VCaP (cell line): ENCODE results near the gene BAHD1.

ENCODE experiments used
- H3K27ac ChIP-seq: fragments of 450-650 bp; 2 replicates; pipeline ENCODE4 v1.5.1; 2017
- TF ChIP-seq, protein P1 (sequence below): fragments of 450-650 bp; conservative IDR thresholded peaks from 2 replicates; pipeline ENCODE4 v1.5.1; 2017; ENCODE audit warnings: mild to moderate bottlenecking, moderate library complexity

Gene BAHD1

DNA sequence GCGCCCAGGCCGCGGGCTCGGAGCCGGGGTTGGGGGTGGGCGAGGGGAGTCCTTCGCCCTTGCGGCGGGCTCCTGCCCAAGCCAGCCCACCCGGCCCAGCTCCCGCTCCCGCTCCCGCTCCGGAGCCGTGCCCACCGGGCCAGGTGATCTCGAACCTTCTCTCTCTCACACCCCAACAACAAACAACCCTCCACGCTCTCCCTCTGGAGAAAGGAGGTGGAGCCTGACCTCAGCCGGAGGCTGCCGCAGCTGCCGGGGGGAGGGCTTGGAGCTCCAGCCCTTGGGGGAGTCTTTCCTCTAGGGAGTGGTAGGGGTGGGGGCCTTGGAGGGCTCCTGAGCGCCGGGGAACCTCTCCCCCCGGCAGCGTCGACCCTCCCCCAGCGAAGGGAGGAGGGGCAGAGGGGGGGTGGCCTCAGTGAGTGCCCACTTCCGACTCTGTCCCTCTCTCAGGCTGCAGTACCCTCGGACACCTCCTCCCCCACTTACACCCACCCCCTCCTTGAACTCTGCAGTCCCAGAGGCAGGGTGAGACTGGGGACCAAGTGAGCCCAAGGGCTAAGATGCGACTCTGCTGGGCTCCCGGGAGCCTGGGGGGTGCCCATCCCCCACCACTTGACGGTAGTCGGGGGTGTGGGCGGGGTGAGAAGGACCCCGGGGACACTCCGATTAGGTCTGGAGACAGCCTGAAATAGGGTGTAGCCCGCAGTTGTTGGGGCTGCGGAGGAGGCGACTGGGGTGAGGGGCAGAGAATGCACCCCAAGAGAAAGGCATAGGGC lies 4.4 kb upstream of the BAHD1 start:
- H3K27ac ChIP-seq: peak overlapping the region; percentile 56; the same call in 1 of the 2 replicates
- TF ChIP-seq, protein P1, sequence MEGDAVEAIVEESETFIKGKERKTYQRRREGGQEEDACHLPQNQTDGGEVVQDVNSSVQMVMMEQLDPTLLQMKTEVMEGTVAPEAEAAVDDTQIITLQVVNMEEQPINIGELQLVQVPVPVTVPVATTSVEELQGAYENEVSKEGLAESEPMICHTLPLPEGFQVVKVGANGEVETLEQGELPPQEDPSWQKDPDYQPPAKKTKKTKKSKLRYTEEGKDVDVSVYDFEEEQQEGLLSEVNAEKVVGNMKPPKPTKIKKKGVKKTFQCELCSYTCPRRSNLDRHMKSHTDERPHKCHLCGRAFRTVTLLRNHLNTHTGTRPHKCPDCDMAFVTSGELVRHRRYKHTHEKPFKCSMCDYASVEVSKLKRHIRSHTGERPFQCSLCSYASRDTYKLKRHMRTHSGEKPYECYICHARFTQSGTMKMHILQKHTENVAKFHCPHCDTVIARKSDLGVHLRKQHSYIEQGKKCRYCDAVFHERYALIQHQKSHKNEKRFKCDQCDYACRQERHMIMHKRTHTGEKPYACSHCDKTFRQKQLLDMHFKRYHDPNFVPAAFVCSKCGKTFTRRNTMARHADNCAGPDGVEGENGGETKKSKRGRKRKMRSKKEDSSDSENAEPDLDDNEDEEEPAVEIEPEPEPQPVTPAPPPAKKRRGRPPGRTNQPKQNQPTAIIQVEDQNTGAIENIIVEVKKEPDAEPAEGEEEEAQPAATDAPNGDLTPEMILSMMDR: no peak

DNA sequence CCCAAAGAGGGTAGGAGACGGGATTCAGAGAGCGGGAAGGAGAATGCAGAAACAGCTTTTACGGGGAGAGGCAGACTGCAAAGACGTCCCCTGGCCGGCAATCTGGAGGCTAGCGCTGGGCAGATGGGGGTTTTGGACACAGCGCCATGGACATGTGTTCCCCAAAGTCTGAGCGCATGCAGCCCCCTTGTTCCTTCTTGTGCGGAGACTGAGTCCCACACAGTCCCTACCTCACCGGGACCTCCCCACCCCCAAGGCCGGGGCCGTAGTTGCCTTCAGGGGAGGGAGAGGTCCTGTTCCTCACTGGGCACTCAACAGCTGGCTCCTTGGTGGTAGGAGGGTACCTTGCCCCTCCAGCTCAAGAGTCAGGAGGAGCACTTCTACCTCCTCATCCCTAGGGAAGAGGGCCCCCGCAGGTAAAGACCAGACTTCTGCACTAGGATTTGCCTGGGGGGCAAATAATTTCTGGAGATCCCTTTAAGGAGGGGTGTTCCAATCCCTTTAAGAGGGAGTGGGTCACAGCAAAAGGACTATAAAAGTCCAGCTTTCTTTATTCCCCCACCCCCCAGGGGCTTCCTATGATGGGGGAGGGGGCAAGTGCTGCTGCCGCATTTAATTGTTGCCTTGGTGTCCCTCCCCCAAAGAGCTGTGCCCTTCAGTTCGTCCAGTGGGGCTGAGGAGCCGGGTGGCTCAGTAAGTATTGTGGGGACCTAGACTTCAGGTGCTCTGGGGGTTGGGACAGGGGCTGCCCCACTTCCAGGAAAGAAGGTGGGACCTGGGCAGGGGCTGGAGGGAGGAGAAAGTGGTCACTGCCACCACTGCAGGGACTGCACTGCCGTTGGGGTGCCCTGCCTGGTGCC lies 3.6 kb upstream of the BAHD1 start:
- H3K27ac ChIP-seq: no peak overlapping the region; the same call in 1 of the 2 replicates
- TF ChIP-seq, protein P1: no peak

DNA sequence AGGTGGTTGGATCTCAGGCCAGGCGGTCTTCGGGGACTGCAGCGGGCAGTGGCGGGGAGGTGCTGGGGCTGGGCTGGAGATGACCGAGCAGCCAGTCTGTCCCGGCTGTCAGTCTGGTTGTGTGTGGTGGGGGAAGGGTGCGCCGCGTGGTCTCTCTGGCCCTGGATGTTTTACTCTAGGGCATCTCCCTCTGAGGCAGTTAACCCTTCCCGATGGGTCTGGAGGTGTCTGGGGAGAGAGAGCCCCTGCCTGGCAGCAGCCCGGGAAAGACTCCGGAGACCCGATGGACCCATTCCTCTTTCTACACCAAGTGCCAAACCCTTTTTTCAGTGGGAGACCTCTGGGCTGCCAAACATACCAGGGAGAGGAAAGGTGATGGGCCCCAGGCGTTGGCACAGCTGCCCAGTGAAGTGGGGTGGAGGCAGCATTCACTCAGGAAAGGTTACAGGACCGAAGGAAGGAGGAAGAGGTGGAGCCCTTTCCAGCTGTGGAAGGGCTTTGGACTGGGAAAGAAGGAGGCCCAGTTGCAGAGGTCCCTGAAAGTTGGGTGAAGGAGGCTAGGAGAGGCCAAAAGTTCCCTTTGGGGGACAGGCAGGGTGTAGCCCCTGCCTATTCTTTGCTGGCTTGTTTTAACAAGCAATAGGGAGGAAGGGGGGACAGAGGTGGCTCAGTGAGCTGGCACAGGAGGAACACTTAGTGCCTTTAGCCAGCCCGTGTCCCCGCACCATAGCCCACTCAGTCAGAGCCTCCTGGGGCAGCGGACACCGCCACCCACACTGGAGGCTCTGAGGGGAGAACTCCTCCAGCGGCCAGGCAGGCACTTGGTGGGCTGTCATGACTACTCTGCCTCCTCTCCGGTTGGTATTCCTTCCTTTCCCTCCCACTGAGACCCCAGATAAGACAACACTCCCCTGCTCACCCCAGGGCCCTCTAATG lies 2.7 kb upstream of the BAHD1 start:
- H3K27ac ChIP-seq: no peak overlapping the region
- TF ChIP-seq, protein P1: no peak

DNA sequence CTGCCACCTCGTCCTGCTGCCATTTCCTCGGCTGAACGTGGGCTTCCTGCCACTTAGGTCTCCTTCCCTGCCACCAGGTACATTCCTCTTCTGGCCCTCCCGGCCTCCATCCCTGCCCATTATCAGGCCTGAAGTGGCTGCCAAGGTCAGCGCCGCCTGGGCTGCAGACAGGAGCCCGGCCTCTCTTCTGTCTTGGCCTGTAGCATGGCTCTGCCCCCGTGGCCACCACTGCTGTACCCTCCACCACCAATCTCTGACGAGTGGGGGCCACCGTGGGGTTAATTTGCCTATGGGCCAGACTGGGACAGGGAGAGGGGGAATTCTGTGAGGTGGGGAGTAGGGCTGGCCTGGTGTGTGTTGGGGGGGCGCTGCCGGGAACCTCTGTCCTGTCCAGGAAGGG lies 2.0 kb upstream of the BAHD1 start:
- TF ChIP-seq, protein P1: no peak
- H3K27ac ChIP-seq: no peak overlapping the region

DNA sequence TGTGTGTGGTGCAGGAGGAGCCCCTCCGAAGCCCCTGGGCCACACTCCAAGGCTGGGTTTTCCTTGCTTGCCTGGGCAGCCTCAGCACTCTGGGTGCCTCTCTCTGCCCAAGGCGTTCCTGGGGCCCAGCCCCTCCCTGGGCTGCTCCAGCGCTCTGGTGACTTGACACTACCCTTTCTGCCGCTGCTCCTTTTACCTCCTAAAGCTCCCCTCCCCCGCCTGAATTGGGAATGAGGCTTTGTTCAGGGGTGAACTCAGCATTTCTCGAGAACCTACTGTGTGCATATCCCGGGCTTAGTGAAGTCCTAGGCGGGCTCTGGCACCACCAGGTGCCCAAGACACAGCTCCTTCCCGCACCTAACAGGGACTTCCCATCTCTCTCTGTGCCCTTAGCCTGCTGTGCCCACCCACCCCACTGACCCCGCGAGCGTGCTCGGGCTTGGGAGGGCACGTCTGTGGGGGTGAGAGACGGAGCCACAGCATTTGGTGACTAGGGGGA lies 1.2 kb upstream of the BAHD1 start:
- peak overlapping the region; percentile 59; the same call in 1 of the 2 replicates for H3K27ac ChIP-seq
- TF ChIP-seq, protein P1: no peak

DNA sequence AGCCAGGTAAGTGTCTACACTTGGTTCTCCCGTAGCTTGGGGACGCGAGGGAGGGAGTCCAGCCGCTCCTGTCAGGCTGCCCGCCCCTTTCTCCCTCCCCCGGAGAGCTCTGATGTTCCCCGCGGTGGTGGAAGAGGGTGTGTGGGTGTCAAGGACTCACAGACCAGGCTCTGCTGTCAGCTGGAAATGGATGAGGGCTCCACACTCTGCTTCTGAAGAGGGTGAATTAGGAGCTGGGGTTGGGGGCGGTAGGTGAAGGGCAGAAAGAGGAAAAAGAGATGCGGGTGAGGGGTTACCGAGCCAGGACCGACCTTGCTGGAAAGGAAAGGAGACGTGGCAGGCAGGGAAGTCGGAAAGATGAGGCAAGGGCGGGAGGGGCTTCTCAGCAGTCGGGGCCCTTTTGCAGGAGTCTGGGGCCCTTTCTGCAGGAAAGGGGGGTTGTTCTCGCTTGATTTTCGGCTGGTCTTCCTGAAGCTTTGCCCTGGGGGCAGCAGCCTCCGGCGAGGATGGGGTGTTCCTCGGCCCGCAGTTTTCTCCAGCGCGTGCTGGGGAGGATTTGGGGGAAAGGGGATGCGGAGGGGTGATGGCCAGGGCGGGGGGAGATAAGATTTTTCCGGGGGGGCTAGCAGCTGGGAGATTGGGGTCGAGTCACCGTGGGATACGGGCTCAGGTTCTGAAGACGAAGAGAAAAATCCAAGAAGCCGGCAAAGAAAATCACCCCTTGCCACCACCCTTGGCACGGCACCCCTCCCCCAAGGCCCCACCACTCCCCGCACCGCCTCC lies 602 bp upstream of the BAHD1 start:
- peak overlapping the region; percentile 59; the same call in 1 of the 2 replicates for H3K27ac ChIP-seq

More for the DNA sequence above, 602 bp upstream of the BAHD1 start:
- TF ChIP-seq, protein P1: no peak
